Upper lobe of left lung (tissue), 6 donors: ENCODE results near the gene BTRC. TPM values are rescaled to one million over a fixed set of nuclear protein-coding genes. Genes with fewer than 3 reads are reported as not detected.
A peak's percentile ranks its signal among the peaks of the same experiment; 100 is the strongest.

Experiments
- ATAC-seq, 2 donors: fragments of 200-7000 bp; cut with Tn5 transposase; one replicate each; pipeline ENCODE4 v1.9.1; 2022; ENCODE audit warnings: mild to moderate bottlenecking in 2 of 2, moderate library complexity in 2 of 2; ENCODE audit not compliant: low FRiP score in 2 of 2
- DNase-seq, 2 donors: peaks; one replicate each; pipeline ENCODE4 v3.0.0-alpha.2; 2019 to 2020
- H3K27ac ChIP-seq, 4 donors: fragments of 200-600 bp; sonication (generic); one replicate each; pipeline ENCODE4 v1.5.1; 2016 to 2019
- H3K27me3 ChIP-seq, 4 donors: fragments of 200-600 bp; sonication (generic); one replicate each; pipeline ENCODE4 v1.5.1; 2017 to 2019
- H3K36me3 ChIP-seq, 4 donors: fragments of 200-600 bp; sonication (generic); one replicate each; pipeline ENCODE4 v1.5.1; 2016 to 2019
- H3K4me1 ChIP-seq, 4 donors: fragments of 200-600 bp; sonication (generic); one replicate each; pipeline ENCODE4 v1.5.1; 2018 to 2019
- H3K4me3 ChIP-seq, 4 donors: fragments of 200-600 bp; sonication (generic); one replicate each; pipeline ENCODE4 v1.5.1; 2017 to 2019; ENCODE audit warnings: mild to moderate bottlenecking in 2 of 4, moderate library complexity in 1 of 4
- H3K9me3 ChIP-seq, 4 donors: fragments of 200-600 bp; sonication (generic); one replicate each; pipeline ENCODE4 v1.5.1; 2018 to 2019
- EP300 ChIP-seq, 4 donors: sonication (generic); formaldehyde crosslinking; IDR thresholded peaks; one replicate each; pipeline ENCODE4 v1.5.1; 2017; ENCODE audit warnings: antibody characterized with exemption in 4 of 4, control low read depth in 2 of 4
- POLR2A ChIP-seq, 4 donors: fragments of 450-650 bp; IDR thresholded peaks; one replicate each; pipeline ENCODE4 v1.5.1; 2016 to 2017; ENCODE audit warnings: antibody characterized with exemption in 4 of 4, mild to moderate bottlenecking in 2 of 4
- POLR2AphosphoS5 ChIP-seq, 2 donors: sonication (generic); formaldehyde crosslinking; IDR thresholded peaks; one replicate each; pipeline ENCODE4 v1.5.1; 2017; ENCODE audit warnings: antibody characterized with exemption in 2 of 2
- WGBS, 2 donors: methylation state at CpG; one replicate each; pipeline ENCODE4 v1.1.5; 2017 to 2018; 5-methylcytosine and 5-hydroxymethylcytosine counted together
- total RNA-seq, 6 donors: library from RNA; depleted of rRNA in 4 of 6; stranded (reverse); fragments of >200 nt in 4 of 6; gene quantifications; one replicate each; pipeline versions ENCODE4 v1.1.0 to v1.2.1, GENCODE V29; 2016 to 2021
- TF ChIP-seq, protein P1 (sequence below), 6 experiments: fragments of 450-650 bp in 4 of 6; fragments of 200-600 bp in 2 of 6; sonication (generic) in 2 of 6; IDR thresholded peaks; one replicate each; pipeline ENCODE4 v1.5.1; 2016 to 2019; ENCODE audit warnings: antibody characterized with exemption in 6 of 6
- donor health status: DM: no; HTN: no; CAD: no; lungs with moderate emphysema.
- donor health status: DM: no; HTN: yes; CAD: no; lungs with severe emphysema.

Gene BTRC
- total RNA-seq, 6 donors from 2014 or later: 8.5 to 21.0 (median 11.6) TPM

- Histone ChIP-seq H3K9me3 (no peaks in the 10 kb centered on the region), H3K4me3 (no peak overlapping the region), H3K27ac (no peak overlapping the region), H3K4me1 (peaks cover 0 to 16% (median 2%) of the 10 kb centered on the region in 4 donors), H3K27me3 (peaks cover 0 to 8% (median 4%) of the 10 kb centered on the region in 4 donors), H3K36me3 (no peaks in the 10 kb centered on the region)
- DNase-seq (peak in 1 of 2 donors; percentile 72), ATAC-seq (peak in 1 of 2 donors; percentile 38)
- WGBS, 2 donors: 12 to 15% methylated on average over 15 to 24 of the region's 25 CpGs
- TF ChIP-seq POLR2AphosphoS5 (IDR thresholded peaks at IDR 0.05) (no peak), POLR2A (IDR thresholded peaks at IDR 0.05) (no peak), EP300 (IDR thresholded peaks at IDR 0.05) (no peak)
- TF ChIP-seq, protein P1, sequence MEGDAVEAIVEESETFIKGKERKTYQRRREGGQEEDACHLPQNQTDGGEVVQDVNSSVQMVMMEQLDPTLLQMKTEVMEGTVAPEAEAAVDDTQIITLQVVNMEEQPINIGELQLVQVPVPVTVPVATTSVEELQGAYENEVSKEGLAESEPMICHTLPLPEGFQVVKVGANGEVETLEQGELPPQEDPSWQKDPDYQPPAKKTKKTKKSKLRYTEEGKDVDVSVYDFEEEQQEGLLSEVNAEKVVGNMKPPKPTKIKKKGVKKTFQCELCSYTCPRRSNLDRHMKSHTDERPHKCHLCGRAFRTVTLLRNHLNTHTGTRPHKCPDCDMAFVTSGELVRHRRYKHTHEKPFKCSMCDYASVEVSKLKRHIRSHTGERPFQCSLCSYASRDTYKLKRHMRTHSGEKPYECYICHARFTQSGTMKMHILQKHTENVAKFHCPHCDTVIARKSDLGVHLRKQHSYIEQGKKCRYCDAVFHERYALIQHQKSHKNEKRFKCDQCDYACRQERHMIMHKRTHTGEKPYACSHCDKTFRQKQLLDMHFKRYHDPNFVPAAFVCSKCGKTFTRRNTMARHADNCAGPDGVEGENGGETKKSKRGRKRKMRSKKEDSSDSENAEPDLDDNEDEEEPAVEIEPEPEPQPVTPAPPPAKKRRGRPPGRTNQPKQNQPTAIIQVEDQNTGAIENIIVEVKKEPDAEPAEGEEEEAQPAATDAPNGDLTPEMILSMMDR (IDR thresholded peaks at IDR 0.05): no peak
Measured at GRCh38 chr10:101310529-101311184, 43.3 kb upstream of the BTRC start.

DNA sequence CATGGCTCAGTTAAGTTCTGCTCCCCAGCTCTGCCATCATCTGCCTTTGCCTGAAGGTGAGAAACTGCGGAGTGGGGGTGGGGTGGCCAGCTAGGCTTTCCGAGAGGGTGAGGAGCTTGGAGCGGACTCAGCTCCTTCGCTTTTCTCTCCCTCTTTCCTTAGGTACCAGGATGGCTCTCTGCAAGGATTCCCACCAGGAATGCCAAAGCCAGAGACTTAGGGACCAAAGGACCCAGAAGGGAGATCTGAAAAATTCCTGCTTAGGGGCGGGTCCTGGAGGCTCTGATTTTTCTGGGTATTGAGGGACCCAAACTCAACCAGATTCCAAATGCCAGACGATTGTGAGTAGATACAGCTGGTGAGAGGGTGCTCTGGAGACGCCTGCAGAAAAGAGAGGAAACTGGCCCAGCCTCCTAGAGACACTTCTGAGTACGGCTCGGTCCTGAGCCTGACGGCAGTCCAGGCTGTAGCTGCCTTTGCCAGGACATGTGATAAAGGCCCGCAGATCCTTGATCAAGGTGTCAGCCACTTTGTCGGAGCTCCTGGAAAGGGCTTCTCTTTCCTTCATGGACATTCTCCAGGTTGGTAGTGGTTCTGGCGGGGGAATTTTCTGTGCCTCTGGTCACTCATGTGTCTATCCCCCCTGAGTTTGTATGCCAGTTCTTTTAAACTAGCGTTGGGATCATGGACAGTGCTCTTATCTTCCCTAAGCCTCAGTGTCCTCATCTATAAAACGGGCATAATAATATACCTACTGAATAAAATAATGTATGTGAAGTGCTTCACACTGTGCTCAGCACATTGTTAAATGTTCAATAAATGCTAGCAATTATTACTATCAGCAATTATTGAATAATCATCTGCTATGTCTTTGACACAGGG is 42.5 kb upstream of the BTRC start:
- H3K36me3 ChIP-seq: no peaks in the 10 kb centered on the region
- no peaks in the 10 kb centered on the region for H3K9me3 ChIP-seq
- peaks cover 0 to 16% (median 2%) of the 10 kb centered on the region in 4 donors for H3K4me1 ChIP-seq
- TF ChIP-seq, protein P1 (IDR thresholded peaks at IDR 0.05): no peak
- TF ChIP-seq POLR2A (IDR thresholded peaks at IDR 0.05): no peak
- no peak for TF ChIP-seq POLR2AphosphoS5 (IDR thresholded peaks at IDR 0.05)
- ATAC-seq (peak in 1 of 2 donors; percentile 35), DNase-seq (no peak)
- 25 to 27% methylated on average over 15 of the region's 15 CpGs for WGBS, 2 donors
- H3K4me3 ChIP-seq: no peak overlapping the region
- no peak overlapping the region for H3K27ac ChIP-seq
- H3K27me3 ChIP-seq: peaks cover 0 to 8% (median 4%) of the 10 kb centered on the region in 4 donors

GRCh38 chr10:101319241-101319915 is 34.6 kb upstream of the BTRC start:
- Histone ChIP-seq H3K27ac (no peak overlapping the region), H3K4me1 (no peaks in the 10 kb centered on the region), H3K4me3 (no peak overlapping the region), H3K36me3 (no peaks in the 10 kb centered on the region), H3K9me3 (no peaks in the 10 kb centered on the region), H3K27me3 (no peaks in the 10 kb centered on the region)
- 66 to 83% methylated on average over 3 of the region's 3 CpGs for WGBS, 2 donors
- DNase-seq (no peak), ATAC-seq (no peak)
- no peak for TF ChIP-seq POLR2A (IDR thresholded peaks at IDR 0.05)
- no peak for TF ChIP-seq POLR2AphosphoS5 (IDR thresholded peaks at IDR 0.05)
- TF ChIP-seq, protein P1 (IDR thresholded peaks at IDR 0.05): no peak
- no peak for TF ChIP-seq EP300 (IDR thresholded peaks at IDR 0.05)

GRCh38 chr10:101321073-101321472 is 32.9 kb upstream of the BTRC start:
- TF ChIP-seq EP300 (IDR thresholded peaks at IDR 0.05) (no peak), POLR2AphosphoS5 (IDR thresholded peaks at IDR 0.05) (no peak), POLR2A (IDR thresholded peaks at IDR 0.05) (no peak)
- TF ChIP-seq, protein P1 (IDR thresholded peaks at IDR 0.05): no peak
- Histone ChIP-seq H3K27me3 (no peaks in the 10 kb centered on the region), H3K4me3 (no peak overlapping the region), H3K36me3 (no peaks in the 10 kb centered on the region), H3K27ac (no peak overlapping the region), H3K9me3 (no peaks in the 10 kb centered on the region), H3K4me1 (no peaks in the 10 kb centered on the region)
- WGBS, 2 donors: 87 to 90% methylated on average over 4 of the region's 4 CpGs
- no peak for ATAC-seq
- DNase-seq: no peak
